H1 (cell line): ENCODE data around the gene EXD1. TPM values are rescaled to one million over a fixed set of nuclear protein-coding genes. Genes with fewer than 3 reads are reported as not detected.

Experiments used
- CHD7 ChIP-seq: fragments of 300-600 bp; sonication (generic); IDR thresholded peaks from 2 replicates; pipeline ENCODE4 v1.7.1; 2012; ENCODE audit warnings: low read length, moderate library complexity, mild to moderate bottlenecking, inconsistent platforms; ENCODE audit not compliant: insufficient replicate concordance
- TBP ChIP-seq: IDR thresholded peaks from 2 replicates; pipeline ENCODE4 v1.6.1; 2011; ENCODE audit warnings: low read depth, low read length, improper control_type of control experiment
- polyA plus RNA-seq, 7 experiments: library from polyadenylated mRNA; depleted of rRNA in 3 of 7; stranded (reverse) in 5 of 7; unstranded in 2 of 7; fragments of >200 nt in 5 of 7; fragments of 200-250 nt in 2 of 7; gene quantifications; 1 replicate in 5 of 7; 2 replicates in 1 of 7; 4 replicates in 1 of 7; pipeline versions ENCODE4 v1.2.1 to v1.2.3, GENCODE V29; 2011 to 2013; ENCODE audit warnings: missing spikeins in 2 of 7, mixed read lengths in 2 of 7
- total RNA-seq: library from RNA; stranded (reverse); fragmentation: NEBNext Ultra II Directional; extraction: Animal tissue kit (Norgen Biotek cat#: 25700); gene quantifications from 2 replicates; pipeline ENCODE4 v1.2.1, GENCODE V29; 2021

EXD1 gene
- total and polyA plus RNA-seq, 2 of the 8 experiments (the other 6 are each of a cell fraction or from before 2014, with no cell fraction given) = 0.06 to 0.54 TPM

GRCh38 chr15:41194444-41194843 lies 36.1 kb downstream of the EXD1 start (continued):
- no peak for TF ChIP-seq CHD7
- TF ChIP-seq TBP = no peak
